Measurements from ENCODE around the gene LINGO3.

DNA sequence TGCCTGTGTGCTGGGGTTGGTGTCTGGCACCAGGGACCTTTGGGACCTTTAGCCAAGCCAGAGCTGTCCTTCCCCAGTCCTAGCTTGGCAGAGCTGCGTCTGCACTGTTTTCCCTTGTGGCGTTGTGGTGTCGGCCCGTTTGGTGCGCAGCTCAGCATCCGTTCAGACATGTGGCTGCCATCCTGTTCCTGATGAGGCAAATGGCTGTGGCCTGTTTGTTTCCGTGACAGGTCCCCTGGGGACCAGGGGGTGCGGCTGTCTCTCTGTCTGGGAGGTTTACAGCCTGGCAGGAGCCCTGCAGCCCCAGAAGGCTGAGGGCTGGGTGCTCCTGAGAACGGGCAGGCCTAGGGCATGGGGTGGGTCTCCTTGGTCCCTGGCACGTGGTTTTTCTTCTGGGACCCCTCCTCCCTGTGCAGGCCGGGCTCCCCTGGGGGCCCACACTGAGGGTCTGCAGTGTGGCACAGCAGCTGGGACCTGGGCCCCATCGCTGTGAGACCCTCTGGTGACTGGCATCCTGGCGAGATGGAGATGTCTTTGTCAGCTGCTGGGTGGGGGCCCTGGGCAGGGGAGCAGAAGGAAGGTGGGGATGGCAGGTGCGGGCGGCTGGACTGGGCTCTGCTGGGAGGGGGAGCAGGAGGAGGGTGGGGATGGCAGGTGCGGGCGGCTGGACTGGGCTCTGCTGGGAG is 24.5 kb upstream of the LINGO3 start:
- TF ChIP-seq, protein P1, sequence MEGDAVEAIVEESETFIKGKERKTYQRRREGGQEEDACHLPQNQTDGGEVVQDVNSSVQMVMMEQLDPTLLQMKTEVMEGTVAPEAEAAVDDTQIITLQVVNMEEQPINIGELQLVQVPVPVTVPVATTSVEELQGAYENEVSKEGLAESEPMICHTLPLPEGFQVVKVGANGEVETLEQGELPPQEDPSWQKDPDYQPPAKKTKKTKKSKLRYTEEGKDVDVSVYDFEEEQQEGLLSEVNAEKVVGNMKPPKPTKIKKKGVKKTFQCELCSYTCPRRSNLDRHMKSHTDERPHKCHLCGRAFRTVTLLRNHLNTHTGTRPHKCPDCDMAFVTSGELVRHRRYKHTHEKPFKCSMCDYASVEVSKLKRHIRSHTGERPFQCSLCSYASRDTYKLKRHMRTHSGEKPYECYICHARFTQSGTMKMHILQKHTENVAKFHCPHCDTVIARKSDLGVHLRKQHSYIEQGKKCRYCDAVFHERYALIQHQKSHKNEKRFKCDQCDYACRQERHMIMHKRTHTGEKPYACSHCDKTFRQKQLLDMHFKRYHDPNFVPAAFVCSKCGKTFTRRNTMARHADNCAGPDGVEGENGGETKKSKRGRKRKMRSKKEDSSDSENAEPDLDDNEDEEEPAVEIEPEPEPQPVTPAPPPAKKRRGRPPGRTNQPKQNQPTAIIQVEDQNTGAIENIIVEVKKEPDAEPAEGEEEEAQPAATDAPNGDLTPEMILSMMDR (optimal IDR thresholded peaks at IDR 0.05 in 1 of 3, IDR thresholded peaks at IDR 0.05 in 1 of 3, conservative IDR thresholded peaks at IDR 0.05 in 1 of 3; ENCODE audit: extremely low read depth in 1 of 3, insufficient read depth in 2 of 3, low read length in 3 of 3) = no peak
- TF ChIP-seq EZH2 (IDR thresholded peaks at IDR 0.05; ENCODE audit: low read length) = no peak

Measured in keratinocyte (primary cell).